ENCODE measurements around the gene BICD1.

DNA sequence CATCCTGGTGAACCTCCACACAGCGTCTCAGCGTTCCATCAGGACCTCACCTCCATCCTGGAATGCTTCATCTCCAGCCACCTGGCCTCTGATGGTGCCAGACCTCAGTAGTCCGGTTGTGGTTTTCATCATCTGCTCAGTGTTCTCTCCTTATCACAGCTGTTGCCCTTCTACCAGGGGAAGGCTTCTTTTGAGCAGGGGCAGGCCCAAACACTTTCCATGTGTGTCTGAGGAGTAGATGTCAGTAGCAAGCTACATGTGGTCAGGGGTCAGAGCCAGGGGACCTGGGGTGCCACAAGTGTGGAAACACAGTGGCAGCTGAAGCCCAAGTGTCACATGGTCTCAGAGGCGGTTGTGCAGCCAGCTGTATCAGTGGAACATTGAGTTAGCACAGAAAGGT lies 262.6 kb downstream of the BICD1 start:
- no peak for TF ChIP-seq CTCF (IDR thresholded peaks at IDR 0.05)
- no peak for TF ChIP-seq YY1 (IDR thresholded peaks at IDR 0.05; ENCODE audit: low read depth)
- no peak for TF ChIP-seq NRF1 (IDR thresholded peaks at IDR 0.05; ENCODE audit: low read depth, low read length)
- TF ChIP-seq REST (IDR thresholded peaks at IDR 0.05; ENCODE audit: low read depth, low read length) = no peak
- TF ChIP-seq CHD2 (IDR thresholded peaks at IDR 0.05; ENCODE audit: low read length, partially characterized antibody) = no peak
- TF ChIP-seq, protein P1, sequence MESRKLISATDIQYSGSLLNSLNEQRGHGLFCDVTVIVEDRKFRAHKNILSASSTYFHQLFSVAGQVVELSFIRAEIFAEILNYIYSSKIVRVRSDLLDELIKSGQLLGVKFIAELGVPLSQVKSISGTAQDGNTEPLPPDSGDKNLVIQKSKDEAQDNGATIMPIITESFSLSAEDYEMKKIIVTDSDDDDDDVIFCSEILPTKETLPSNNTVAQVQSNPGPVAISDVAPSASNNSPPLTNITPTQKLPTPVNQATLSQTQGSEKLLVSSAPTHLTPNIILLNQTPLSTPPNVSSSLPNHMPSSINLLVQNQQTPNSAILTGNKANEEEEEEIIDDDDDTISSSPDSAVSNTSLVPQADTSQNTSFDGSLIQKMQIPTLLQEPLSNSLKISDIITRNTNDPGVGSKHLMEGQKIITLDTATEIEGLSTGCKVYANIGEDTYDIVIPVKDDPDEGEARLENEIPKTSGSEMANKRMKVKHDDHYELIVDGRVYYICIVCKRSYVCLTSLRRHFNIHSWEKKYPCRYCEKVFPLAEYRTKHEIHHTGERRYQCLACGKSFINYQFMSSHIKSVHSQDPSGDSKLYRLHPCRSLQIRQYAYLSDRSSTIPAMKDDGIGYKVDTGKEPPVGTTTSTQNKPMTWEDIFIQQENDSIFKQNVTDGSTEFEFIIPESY (IDR thresholded peaks at IDR 0.05; ENCODE audit: borderline replicate concordance, low read depth) = no peak
- TF ChIP-seq MAX (IDR thresholded peaks at IDR 0.05; ENCODE audit: low read depth) = no peak
- no peak for TF ChIP-seq POLR2AphosphoS5 (IDR thresholded peaks at IDR 0.05; ENCODE audit: low read depth, low read length)
- no peak for TF ChIP-seq RFX5 (IDR thresholded peaks at IDR 0.05; ENCODE audit: low read length)
- no peak for TF ChIP-seq ELF1 (IDR thresholded peaks at IDR 0.05)
- no peak for TF ChIP-seq EP300 (IDR thresholded peaks at IDR 0.05; ENCODE audit: borderline replicate concordance in 1 of 2, low read depth in 1 of 2, low read length in 1 of 2)
- no peak for TF ChIP-seq GATA2 (CRISPR knock-in tag; IDR thresholded peaks at IDR 0.05)
- TF ChIP-seq RXRA (IDR thresholded peaks at IDR 0.05; ENCODE audit: borderline replicate concordance, low read depth) = no peak
